Activated CD4-positive, alpha-beta T cell treated with anti-CD3 and anti-CD28 coated beads for 24 hours (primary cell): ENCODE results near the gene FAM222B.

Experiments used
- DNase-seq, 2 donors: peaks; one replicate each; pipeline ENCODE4 v3.0.0-alpha.2; 2020; ENCODE audit warnings: low read depth in 2 of 2

FAM222B gene

GRCh38 chr17:28712705-28713415 is 129.7 kb downstream of the FAM222B start:
- DNase-seq: no peak

GRCh38 chr17:28712032-28712704 is 130.4 kb downstream of the FAM222B start:
- DNase-seq: peak; percentile 39 to 57

- no peak for DNase-seq
Observed at GRCh38 chr17:28711723-28712031, 130.9 kb downstream of the FAM222B start, which contains the start of gene PROCA1. TSS of gene PROCA1 (minus strand) at chr17:28711888. CDS start at chr17:28711660, 228 bp downstream.

- DNase-seq: peak; percentile 83 to 91
Observed at GRCh38 chr17:28710861-28711722, 131.5 kb downstream of the FAM222B start.

- no peak for DNase-seq
Observed at GRCh38 chr17:28707339-28707720, 135.3 kb downstream of the FAM222B start.

- DNase-seq: no peak
Observed at GRCh38 chr17:28706471-28707338, 135.9 kb downstream of the FAM222B start.
